ENCODE data around the gene MAFF. TPM values are rescaled to one million over a fixed set of nuclear protein-coding genes. Genes with fewer than 3 reads are reported as not detected.
A peak's percentile ranks its signal among the peaks of the same experiment; 100 is the strongest.
"Not testable (repeated sequence)": the region's sequence is repeated elsewhere in the genome, so short reads cannot be mapped to it uniquely, and the experiment has no call there.

The MAFF gene
- total RNA-seq, 2 donors from 2014 or later, result 18.0 to 22.2 TPM

DNA sequence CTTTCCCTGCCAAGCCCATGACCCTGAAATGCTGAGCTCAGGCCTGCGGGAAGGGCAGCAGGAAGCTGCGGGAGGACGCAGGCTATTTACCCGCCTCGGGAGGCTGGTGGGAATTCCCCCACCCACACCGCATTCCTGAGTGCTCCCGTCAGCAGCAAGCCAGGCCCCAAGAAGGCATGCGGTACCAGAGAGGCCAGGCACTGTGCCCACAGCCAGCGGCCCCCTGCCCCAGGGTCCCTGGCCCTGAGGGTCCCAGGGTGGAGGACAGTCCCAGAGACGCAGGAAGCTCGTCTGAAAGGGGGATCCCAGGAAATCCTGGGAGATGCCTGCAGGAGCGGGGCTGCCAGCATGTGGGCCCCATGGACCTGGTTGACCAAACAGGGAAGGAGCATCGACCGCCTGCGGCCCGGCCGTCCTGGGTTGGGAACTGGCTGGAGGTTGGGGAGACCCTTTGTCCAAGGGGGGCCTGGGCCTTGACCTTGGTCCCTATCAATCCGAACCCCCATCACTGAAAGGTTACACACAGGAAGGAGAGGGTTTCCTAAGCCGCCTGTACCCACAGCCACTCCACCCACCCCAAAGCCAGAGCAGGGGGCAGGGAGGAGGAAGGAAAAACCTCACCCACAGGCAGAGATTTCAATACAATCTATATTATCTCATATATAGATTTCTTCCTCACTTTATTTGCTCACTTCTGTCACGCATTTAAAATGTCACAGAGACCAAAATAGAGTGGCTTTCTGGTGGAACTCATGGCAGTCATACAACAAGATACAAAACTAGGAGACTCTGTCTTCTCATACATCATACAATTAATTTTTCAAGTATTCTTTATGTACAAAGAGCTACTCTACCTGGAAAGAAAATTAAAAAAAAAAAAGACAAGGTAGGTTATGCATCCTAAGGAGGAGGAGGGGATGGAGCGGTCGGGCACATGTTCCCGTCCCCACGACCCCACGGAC lies 17.1 kb downstream of the MAFF start:
- DNase-seq (peak; percentile 77 to 89), ATAC-seq (peak; percentile 75)
- intact Hi-C loops (cut with DNase I, micrococcal nuclease), result no loop called here

DNA sequence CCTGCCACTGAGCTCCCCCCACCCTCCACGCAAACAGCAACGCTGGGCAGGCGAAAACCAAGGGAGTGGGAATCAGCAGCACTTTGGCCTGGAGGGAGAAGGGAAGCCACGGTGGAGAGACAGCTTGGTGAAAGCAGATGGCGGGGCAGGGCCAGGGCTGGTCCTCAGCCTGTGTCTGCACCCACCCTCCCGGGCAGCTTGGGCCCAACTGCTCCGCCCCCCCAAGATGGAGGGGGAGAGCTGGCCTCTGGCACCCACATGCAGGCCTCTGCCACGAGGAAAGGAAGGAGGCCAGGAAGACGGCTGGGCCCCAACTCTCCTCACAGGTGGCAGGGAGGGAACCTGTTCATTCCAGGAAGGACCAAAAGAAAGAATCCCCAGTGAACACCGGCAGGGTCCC lies 17.8 kb downstream of the MAFF start:
- intact Hi-C loops (cut with DNase I, micrococcal nuclease), result no loop called here
- DNase-seq, result no peak

GRCh38 chr22:38220163-38220562 lies 18.4 kb downstream of the MAFF start:
- DNase-seq (no peak), ATAC-seq (no peak)
- intact Hi-C loops (cut with DNase I, micrococcal nuclease), result no loop called here

More for the DNA sequence above, 17.8 kb downstream of the MAFF start:
- ATAC-seq, result no peak

- intact Hi-C loops (cut with DNase I, micrococcal nuclease), result no loop called here
- no peak for ATAC-seq
- DNase-seq, result no peak
Observed at GRCh38 chr22:38220653-38221386, 19.0 kb downstream of the MAFF start.

DNA sequence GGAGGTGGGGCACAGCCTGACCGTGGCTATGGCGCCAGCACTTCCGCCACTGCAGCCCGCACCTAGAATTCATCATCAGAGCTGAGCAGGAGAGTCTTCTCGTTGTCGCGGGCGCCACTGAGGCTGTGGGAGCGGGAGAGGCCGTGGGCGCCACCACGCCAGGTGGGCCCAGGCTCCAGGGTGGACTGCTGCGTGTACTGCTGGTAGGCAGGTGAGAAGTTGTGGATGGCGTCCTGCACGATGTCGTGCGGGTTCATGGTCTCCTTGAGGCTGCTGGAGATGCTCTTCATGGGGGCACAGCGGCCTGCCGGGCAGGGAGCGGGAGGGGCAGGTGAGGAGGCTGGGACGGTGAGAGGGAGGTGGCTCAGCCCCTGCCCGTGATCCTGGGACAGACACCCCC lies 19.6 kb downstream of the MAFF start:
- intact Hi-C loops (cut with DNase I, micrococcal nuclease), result no loop called here
- ATAC-seq, result no peak
- DNase-seq, result no peak

- intact Hi-C loops (cut with DNase I, micrococcal nuclease), result no loop called here
- ATAC-seq (no peak), DNase-seq (no peak)
Observed at GRCh38 chr22:38221908-38222796, 20.4 kb downstream of the MAFF start.

DNA sequence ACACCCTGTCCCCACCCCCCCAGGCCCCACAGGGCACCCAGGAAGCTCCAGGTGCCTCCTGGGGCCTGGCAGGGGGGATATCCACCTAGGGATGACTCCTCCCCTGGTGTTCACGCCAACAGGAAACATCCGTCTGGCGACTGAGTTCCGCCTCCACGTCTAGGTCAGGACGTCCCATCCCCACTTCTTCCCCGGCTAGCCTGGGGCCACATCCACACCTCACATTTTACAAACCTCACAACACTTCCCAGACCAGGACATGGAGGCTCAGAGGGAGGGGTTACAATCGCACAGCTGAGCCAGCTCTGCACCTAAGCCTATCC lies 21.0 kb downstream of the MAFF start:
- peak; percentile 62 for ATAC-seq
- DNase-seq, result peak; percentile 56 to 79
- intact Hi-C loops (cut with DNase I, micrococcal nuclease), result no loop called here

DNA sequence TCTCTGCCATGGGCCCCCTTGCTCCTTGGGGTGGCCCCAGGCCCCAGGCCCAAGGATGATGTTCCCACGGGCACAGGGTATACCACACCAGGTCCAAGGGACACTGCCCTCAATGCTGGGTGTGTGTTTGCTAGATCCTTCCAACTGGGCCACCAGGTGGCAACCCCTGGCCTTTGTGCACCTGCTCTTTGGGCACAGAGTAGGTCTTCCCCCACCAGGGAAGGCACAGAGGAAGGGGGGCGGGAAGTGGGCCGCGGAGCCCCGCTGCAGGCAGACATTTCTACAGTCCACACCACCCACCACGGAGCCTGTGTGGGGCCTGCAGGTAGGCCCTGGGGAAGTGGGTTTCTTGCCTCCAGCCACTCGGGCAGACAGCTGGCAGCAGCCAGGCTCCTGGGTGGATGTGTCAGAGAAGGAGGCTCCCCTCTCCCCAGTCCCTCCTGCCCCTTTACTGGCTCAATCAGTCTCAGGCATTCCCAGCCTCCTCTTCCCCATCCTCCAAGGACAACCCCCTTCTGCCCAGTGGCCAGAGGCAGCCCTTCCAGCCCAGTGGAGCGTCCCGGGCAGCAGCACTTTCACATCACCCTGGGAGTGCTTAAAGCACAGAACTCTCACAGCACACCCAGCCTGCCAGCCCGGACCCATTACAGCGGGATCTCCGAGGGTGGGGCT lies 21.6 kb downstream of the MAFF start:
- ATAC-seq (peak; percentile 8), DNase-seq (no peak)
- intact Hi-C loops (cut with DNase I, micrococcal nuclease), result no loop called here

- ATAC-seq (no peak), DNase-seq (no peak)
- intact Hi-C loops (cut with DNase I, micrococcal nuclease), result no loop called here
Observed at GRCh38 chr22:38226853-38227649, 25.3 kb downstream of the MAFF start.

DNA sequence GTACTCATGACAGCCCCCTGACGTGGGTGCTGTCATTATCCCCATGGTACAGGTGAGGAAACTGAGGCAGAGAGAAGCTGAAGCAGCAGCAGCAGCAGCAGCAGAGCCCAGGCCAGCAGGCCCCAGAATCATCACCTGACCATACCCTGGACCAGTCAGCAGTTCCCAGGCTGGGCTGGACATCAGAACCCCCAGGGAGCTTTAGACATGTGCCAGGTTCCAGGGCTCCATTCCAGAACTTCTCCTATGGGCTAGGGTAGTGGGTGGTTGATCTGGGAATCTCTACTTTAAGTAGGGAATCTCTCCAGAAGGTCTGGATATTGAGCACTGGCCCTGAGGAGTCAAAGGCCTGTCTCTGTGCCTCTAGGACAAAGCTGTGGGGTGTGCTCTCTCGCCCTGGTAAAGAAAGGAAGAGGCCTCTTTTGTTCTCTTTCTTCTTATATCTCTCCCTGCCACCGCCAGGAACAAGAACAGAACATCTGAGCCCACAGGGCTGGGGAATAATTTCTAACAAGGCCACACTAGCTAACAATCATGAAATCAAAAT lies 26.6 kb downstream of the MAFF start:
- ATAC-seq, result peak; percentile 1
- intact Hi-C loops (cut with DNase I, micrococcal nuclease), result no loop called here
- DNase-seq, result no peak

DNA sequence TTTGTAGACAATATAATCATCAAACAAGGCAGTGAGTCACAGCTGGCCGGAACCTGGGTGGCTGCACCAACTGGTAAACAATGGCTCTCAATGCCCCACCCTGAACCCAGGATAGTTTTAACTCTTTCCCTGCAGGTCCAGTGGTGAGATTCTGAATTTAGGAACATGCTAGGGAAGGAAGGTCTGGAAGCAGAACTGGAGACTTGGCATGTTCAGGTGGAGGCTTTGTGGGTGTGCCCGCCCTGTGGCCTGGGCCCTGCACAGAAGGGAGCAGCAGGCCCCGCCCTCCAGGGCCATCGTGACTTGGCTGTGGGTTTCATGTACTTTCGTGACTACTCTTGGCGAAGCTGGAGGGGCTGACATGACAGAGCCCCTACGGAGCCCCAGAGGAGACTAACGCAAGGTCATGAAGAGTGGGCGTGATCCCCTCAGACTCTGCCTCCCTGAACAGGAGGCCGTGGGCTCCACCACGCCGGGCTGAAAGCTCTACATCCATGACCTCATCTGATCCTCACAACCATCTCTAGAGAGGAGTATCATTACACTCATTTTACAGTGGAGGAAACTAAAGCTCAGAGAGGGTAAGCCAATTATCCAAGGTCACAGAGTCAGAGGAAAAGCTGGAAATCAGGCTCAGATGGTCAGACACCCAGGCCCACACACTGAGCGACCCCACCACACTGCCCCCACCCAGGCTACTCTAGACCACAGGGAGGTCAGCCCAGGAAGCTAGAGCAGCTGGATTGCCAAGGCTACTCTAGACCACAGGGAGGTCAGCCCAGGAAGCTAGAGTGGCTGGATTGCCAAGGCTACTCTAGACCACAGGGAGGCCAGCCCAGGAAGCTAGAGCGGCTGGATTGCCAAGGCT lies 27.3 kb downstream of the MAFF start:
- peak; percentile 75 to 84 for DNase-seq
- intact Hi-C loops (cut with DNase I, micrococcal nuclease), result no loop called here
- peak; percentile 86 for ATAC-seq

GRCh38 chr22:38230108-38230825 lies 28.5 kb downstream of the MAFF start:
- ATAC-seq (peak; percentile 75), DNase-seq (peak; percentile 75 to 79)
- intact Hi-C loops (cut with DNase I, micrococcal nuclease), result no loop called here

GRCh38 chr22:38230916-38231315 lies 29.1 kb downstream of the MAFF start:
- intact Hi-C loops (cut with DNase I, micrococcal nuclease), result no loop called here
- DNase-seq, result no peak
- no peak for ATAC-seq

DNA sequence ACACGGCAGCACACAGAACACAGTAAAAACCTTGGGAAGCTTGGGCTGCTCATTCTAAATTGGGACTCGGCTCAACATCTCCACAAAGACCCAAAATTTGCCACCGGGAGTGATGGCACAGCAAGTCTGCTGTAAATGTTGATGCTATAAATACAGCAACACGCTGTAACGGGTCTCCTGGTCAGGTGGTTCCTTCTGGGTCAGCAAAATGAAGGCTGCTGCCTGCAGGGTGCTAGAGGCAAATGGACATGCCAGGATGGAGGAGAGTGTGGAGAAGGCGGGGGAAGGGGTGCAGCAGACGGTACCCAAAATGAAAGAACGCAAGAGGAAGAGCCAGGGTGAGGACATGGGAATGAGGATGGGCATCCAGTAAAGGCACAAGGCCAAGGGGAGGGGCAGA lies 30.4 kb downstream of the MAFF start:
- ATAC-seq (no peak), DNase-seq (no peak)
- intact Hi-C loops (cut with DNase I, micrococcal nuclease), result no loop called here

DNA sequence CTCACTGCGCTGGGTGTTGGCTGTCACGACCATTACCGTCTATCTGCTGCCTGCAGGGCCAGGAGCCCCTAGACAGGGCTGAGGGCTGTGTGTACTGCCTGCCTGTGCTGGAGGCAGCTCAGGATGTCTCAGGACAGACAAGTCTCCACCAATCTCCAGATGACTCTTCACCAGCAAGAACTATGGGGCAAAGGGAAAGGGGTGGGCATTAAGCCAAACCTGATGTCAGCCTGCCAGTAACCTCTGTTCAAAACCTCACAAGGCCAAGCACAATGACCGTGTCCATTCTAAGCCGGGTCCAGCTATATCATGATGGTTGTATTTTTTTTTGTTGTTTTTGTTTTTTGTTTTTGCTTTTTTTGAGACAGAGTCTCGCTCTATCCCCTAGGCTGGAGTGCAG lies 31.6 kb downstream of the MAFF start:
- intact Hi-C loops (cut with DNase I, micrococcal nuclease), result no loop called here
- ATAC-seq, result no peak
- DNase-seq, result no peak

- ATAC-seq; DNase-seq; intact Hi-C loops (cut with DNase I, micrococcal nuclease): not testable (repeated sequence)
Observed at GRCh38 chr22:38233856-38234255, 32.1 kb downstream of the MAFF start.

All from left colon (tissue), 2 donors.